ENCODE data around the gene ADAM12.
A peak's percentile ranks its signal among the peaks of the same experiment; 100 is the strongest.

ADAM12 gene

GRCh38 chr10:126207313-126207771 lies 180.9 kb downstream of the ADAM12 start:
- DNase-seq (ENCODE audit: low spot score), result no peak
- TF ChIP-seq CTCF (IDR thresholded peaks at IDR 0.05), result no peak
- H3K27ac ChIP-seq, result no peak overlapping the region
- no peak overlapping the region for H3K4me3 ChIP-seq

- TF ChIP-seq CTCF (IDR thresholded peaks at IDR 0.05), result no peak
- Histone ChIP-seq H3K27ac (no peak overlapping the region), H3K4me3 (no peak overlapping the region)
- DNase-seq (ENCODE audit: low spot score), result no peak
Observed at GRCh38 chr10:126205486-126206205, 182.6 kb downstream of the ADAM12 start.

GRCh38 chr10:126204320-126204719 lies 184.0 kb downstream of the ADAM12 start:
- H3K4me3 ChIP-seq, result no peak overlapping the region
- H3K27ac ChIP-seq, result peak overlapping the region in 1 of 2 donors; percentile 54
- no peak for DNase-seq (ENCODE audit: low spot score)
- TF ChIP-seq CTCF (IDR thresholded peaks at IDR 0.05), result no peak

GRCh38 chr10:126203746-126204145 lies 184.5 kb downstream of the ADAM12 start:
- no peak for TF ChIP-seq CTCF (IDR thresholded peaks at IDR 0.05)
- peak overlapping the region in 1 of 2 donors; percentile 54 for H3K27ac ChIP-seq
- DNase-seq (ENCODE audit: low spot score), result no peak
- H3K4me3 ChIP-seq, result no peak overlapping the region

- H3K27ac ChIP-seq, result no peak overlapping the region
- no peak for TF ChIP-seq CTCF (IDR thresholded peaks at IDR 0.05)
- no peak for DNase-seq (ENCODE audit: low spot score)
- H3K4me3 ChIP-seq, result no peak overlapping the region
Observed at GRCh38 chr10:126201603-126202002, 186.7 kb downstream of the ADAM12 start.

- DNase-seq (ENCODE audit: low spot score), result no peak
- Histone ChIP-seq H3K4me3 (no peak overlapping the region), H3K27ac (no peak overlapping the region)
- TF ChIP-seq CTCF (IDR thresholded peaks at IDR 0.05), result no peak
Observed at GRCh38 chr10:126199221-126199998, 188.9 kb downstream of the ADAM12 start.

Measured in coronary artery (tissue), 2 donors.